ENCODE results near the gene MRPS9. TPM values are rescaled to one million over a fixed set of nuclear protein-coding genes. Genes with fewer than 3 reads are reported as not detected.

Gene MRPS9
- total RNA-seq, 1 experiment from 2014 or later = 49.7 TPM

DNA sequence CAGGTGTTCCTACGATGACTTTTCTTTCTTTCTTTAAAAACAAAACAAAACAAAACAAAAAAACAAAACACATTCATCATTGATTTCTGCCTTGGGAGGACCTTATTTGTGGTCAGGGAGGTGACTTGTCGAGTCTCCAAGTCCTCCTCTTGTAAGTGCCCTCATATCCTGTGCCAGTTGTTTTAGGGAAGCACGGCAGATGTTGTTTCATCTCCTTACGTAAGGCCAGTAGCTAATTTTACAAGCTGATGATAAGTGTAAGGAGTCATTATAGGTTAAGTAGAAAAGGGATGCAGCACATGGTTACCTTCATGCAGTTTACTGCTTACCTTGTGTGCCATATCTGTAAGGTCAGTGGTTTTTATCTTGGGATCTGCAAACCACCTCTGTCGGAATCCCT, 52.2 kb downstream of the MRPS9 start:
- no peak for TF ChIP-seq YY1 (IDR thresholded peaks at IDR 0.05; ENCODE audit: extremely low read depth, insufficient replicate concordance, low read depth, low read length)
- Histone ChIP-seq H3K79me2 (ENCODE audit: insufficient read depth, low read length) (no peaks in the 10 kb centered on the region), H3K36me3 (ENCODE audit: control insufficient read depth in 1 of 2, insufficient read depth in 2 of 2, low read length in 2 of 2) (0 out of 4 replicates have a peak, but pooled peaks cover 0 to 5% of the 10 kb centered on the region in 2 experiments), H4K20me1 (ENCODE audit: insufficient read depth) (no peaks in the 10 kb centered on the region), H3K27me3 (ENCODE audit: insufficient read depth, low read length) (no peaks in the 10 kb centered on the region), H3K4me3 (replicated peaks in 1 of 2; ENCODE audit: low read depth in 1 of 2, low read length in 2 of 2) (no peak overlapping the region), H3K9me3 (ENCODE audit: control insufficient read depth in 1 of 2, insufficient read depth in 1 of 2, low read depth in 1 of 2, low read length in 2 of 2) (no peaks in the 10 kb centered on the region), H3K27ac (ENCODE audit: low read depth, low read length) (no peak overlapping the region), H3K4me1 (ENCODE audit: control insufficient read depth in 1 of 2, insufficient read depth in 2 of 2, low read length in 2 of 2) (no peaks in the 10 kb centered on the region), H2AFZ (ENCODE audit: low read depth, low read length, poor library complexity, severe bottlenecking) (no peak overlapping the region), H3K9me2 (ENCODE audit: insufficient read depth) (no peaks in the 10 kb centered on the region), H3K4me2 (ENCODE audit: low read length) (no peak overlapping the region), H3K9ac (ENCODE audit: low read length) (no peak overlapping the region)
- ATAC-seq (no peak), DNase-seq (ENCODE audit: low read depth, low spot score) (no peak)
- ChIA-PET CTCF (no interaction called here), POLR2A (no interaction called here), RAD21 (ENCODE audit: low non-redundant PET in 1 of 2, low total read pairs in 2 of 2, uncharacterized antibody in 2 of 2, unreplicated experiment in 2 of 2) (no interaction called here)
- intact Hi-C loops (cut with micrococcal nuclease) = no loop called here
- no TSS peak for BruUV-seq (replicated peaks)

DNA sequence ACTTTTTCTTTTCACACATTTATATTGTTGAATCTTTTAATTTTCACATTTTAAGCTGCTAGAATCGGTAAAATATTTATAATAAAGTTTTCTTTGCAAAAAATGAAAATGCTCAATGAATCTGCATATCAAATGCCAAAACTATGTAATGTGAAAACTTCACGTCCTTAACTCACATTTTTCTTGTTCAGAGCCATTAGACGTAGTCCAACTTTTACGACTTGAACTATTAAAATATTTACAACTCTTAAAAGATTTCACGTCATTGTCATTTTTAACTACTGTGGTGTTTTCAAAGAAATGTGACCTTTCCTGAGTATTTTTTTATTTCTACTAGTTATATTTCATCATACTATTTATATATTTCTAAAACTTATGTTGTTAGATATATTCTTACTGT, 54.9 kb downstream of the MRPS9 start:
- ATAC-seq (no peak), DNase-seq (ENCODE audit: low read depth, low spot score) (no peak)
- no peak for TF ChIP-seq CTCF (IDR thresholded peaks at IDR 0.05 in 2 of 3, conservative IDR thresholded peaks at IDR 0.05 in 1 of 3; ENCODE audit: borderline replicate concordance in 1 of 3, insufficient read depth in 1 of 3, low read depth in 2 of 3, low read length in 2 of 3)
- TF ChIP-seq CEBPB (IDR thresholded peaks at IDR 0.05; ENCODE audit: low read depth) = no peak
- no peak for TF ChIP-seq EZH2phosphoT487 (IDR thresholded peaks at IDR 0.05; ENCODE audit: borderline replicate concordance)
- no peak for TF ChIP-seq JUND (IDR thresholded peaks at IDR 0.05)
- TF ChIP-seq, protein P1, sequence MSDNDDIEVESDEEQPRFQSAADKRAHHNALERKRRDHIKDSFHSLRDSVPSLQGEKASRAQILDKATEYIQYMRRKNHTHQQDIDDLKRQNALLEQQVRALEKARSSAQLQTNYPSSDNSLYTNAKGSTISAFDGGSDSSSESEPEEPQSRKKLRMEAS (IDR thresholded peaks at IDR 0.05) = no peak
- TF ChIP-seq EGR1 (IDR thresholded peaks at IDR 0.05; ENCODE audit: low read depth) = no peak
- TF ChIP-seq, protein P2, sequence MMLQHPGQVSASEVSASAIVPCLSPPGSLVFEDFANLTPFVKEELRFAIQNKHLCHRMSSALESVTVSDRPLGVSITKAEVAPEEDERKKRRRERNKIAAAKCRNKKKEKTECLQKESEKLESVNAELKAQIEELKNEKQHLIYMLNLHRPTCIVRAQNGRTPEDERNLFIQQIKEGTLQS (IDR thresholded peaks at IDR 0.05) = no peak
- no peak for TF ChIP-seq FOSL1 (IDR thresholded peaks at IDR 0.05; ENCODE audit: low read depth)
- no peak for TF ChIP-seq POLR2AphosphoS5 (IDR thresholded peaks at IDR 0.05; ENCODE audit: low read depth, low read length)
- Histone ChIP-seq H3K4me1 (ENCODE audit: control insufficient read depth in 1 of 2, insufficient read depth in 2 of 2, low read length in 2 of 2) (no peaks in the 10 kb centered on the region), H3K27me3 (ENCODE audit: insufficient read depth, low read length) (no peaks in the 10 kb centered on the region), H3K4me2 (ENCODE audit: low read length) (no peak overlapping the region), H3K9me3 (ENCODE audit: control insufficient read depth in 1 of 2, insufficient read depth in 1 of 2, low read depth in 1 of 2, low read length in 2 of 2) (no peaks in the 10 kb centered on the region), H3K4me3 (replicated peaks in 1 of 2; ENCODE audit: low read depth in 1 of 2, low read length in 2 of 2) (no peak overlapping the region), H4K20me1 (ENCODE audit: insufficient read depth) (no peaks in the 10 kb centered on the region), H3K36me3 (ENCODE audit: control insufficient read depth in 1 of 2, insufficient read depth in 2 of 2, low read length in 2 of 2) (0 out of 4 replicates have a peak, but pooled peaks cover 0 to 6% of the 10 kb centered on the region in 2 experiments), H2AFZ (ENCODE audit: low read depth, low read length, poor library complexity, severe bottlenecking) (no peak overlapping the region), H3K79me2 (ENCODE audit: insufficient read depth, low read length) (no peaks in the 10 kb centered on the region), H3K9me2 (ENCODE audit: insufficient read depth) (no peaks in the 10 kb centered on the region), H3K27ac (ENCODE audit: low read depth, low read length) (no peak overlapping the region), H3K9ac (ENCODE audit: low read length) (no peak overlapping the region)
- intact Hi-C loops (cut with micrococcal nuclease) = no loop called here
- ChIA-PET CTCF (no interaction called here), RAD21 (ENCODE audit: low non-redundant PET in 1 of 2, low total read pairs in 2 of 2, uncharacterized antibody in 2 of 2, unreplicated experiment in 2 of 2) (no interaction called here), POLR2A (no interaction called here)
- BruUV-seq (replicated peaks) = no TSS peak
